H1 (cell line): Measurements from ENCODE around the gene COQ9. TPM values are rescaled to one million over a fixed set of nuclear protein-coding genes. Genes with fewer than 3 reads are reported as not detected.

Source experiments
- ATF3 ChIP-seq: IDR thresholded peaks from 2 replicates; pipeline ENCODE4 v1.6.1; 2011; ENCODE audit warnings: low read depth, mild to moderate bottlenecking, low read length; ENCODE audit not compliant: insufficient read depth
- CTCF ChIP-seq, 3 experiments: IDR thresholded peaks; 1 replicate in 2 of 3; 2 replicates in 1 of 3; pipeline versions ENCODE4 v1.5.1 to v1.6.1; 2011; ENCODE audit warnings: low read length in 3 of 3, mild to moderate bottlenecking in 3 of 3, inconsistent platforms in 2 of 3, low read depth in 1 of 3, moderate library complexity in 1 of 3; ENCODE audit not compliant: insufficient read depth in 1 of 3; ENCODE audit errors: control extremely low read depth in 1 of 3
- GABPA ChIP-seq: IDR thresholded peaks from 2 replicates; pipeline ENCODE4 v1.6.1; 2011; ENCODE audit warnings: mild to moderate bottlenecking, low read length, moderate library complexity, borderline replicate concordance; ENCODE audit not compliant: insufficient read depth
- RFX5 ChIP-seq: IDR thresholded peaks from 2 replicates; pipeline ENCODE4 v1.6.1; 2011; ENCODE audit warnings: low read depth, low read length, improper control_type of control experiment, borderline replicate concordance
- ZNF274 ChIP-seq: IDR thresholded peaks from 2 replicates; pipeline ENCODE4 v1.7.0; 2012; ENCODE audit warnings: low read length, borderline replicate concordance; ENCODE audit errors: extremely low read depth
- polyA plus RNA-seq, 7 experiments: library from polyadenylated mRNA; depleted of rRNA in 3 of 7; stranded (reverse) in 5 of 7; unstranded in 2 of 7; fragments of >200 nt in 5 of 7; fragments of 200-250 nt in 2 of 7; gene quantifications; 1 replicate in 5 of 7; 2 replicates in 1 of 7; 4 replicates in 1 of 7; pipeline versions ENCODE4 v1.2.1 to v1.2.3, GENCODE V29; 2011 to 2013; ENCODE audit warnings: missing spikeins in 2 of 7, mixed read lengths in 2 of 7
- total RNA-seq: library from RNA; stranded (reverse); fragmentation: NEBNext Ultra II Directional; extraction: Animal tissue kit (Norgen Biotek cat#: 25700); gene quantifications from 2 replicates; pipeline ENCODE4 v1.2.1, GENCODE V29; 2021

Gene COQ9
- total and polyA plus RNA-seq, 2 of the 8 experiments (the other 6 are each of a cell fraction or from before 2014, with no cell fraction given), result 33.3 to 60.3 TPM

GRCh38 chr16:57510016-57510871 lies 63.0 kb downstream of the COQ9 start (continued):
- TF ChIP-seq GABPA (no peak), ZNF274 (no peak), CTCF (IDR thresholded peaks at IDR 0.05; ENCODE audit: control extremely low read depth in 1 of 3, insufficient read depth in 1 of 3, low read depth in 1 of 3, low read length in 3 of 3) (no peak), ATF3 (no peak), RFX5 (no peak)

Other genes starting within 250 kb of the COQ9 start
- gene ARL2BP, start 202.2 kb upstream of the COQ9 start, total RNA-seq, result 13.6 and 13.7 TPM in 2 replicates
- gene ARL2BP, start 202.2 kb upstream of the COQ9 start, polyA plus RNA-seq (2011; rRNA removed), result 13.3 and 18.3 TPM in 2 replicates
- gene PLLP, start 162.8 kb upstream of the COQ9 start, total RNA-seq, result 2.3 and 2.9 TPM in 2 replicates
- gene PLLP, start 162.8 kb upstream of the COQ9 start, polyA plus RNA-seq (2011; rRNA removed), result 9.7 and 10.6 TPM in 2 replicates
- not detected in 2 replicates for gene CCL22, start 88.7 kb upstream of the COQ9 start, total RNA-seq
- not detected in 2 replicates for gene CCL22, start 88.7 kb upstream of the COQ9 start, polyA plus RNA-seq (2011; rRNA removed)
- 1.4 and 1.9 TPM in 2 replicates for gene CX3CL1, start 75.0 kb upstream of the COQ9 start, total RNA-seq
- 3.0 and 3.2 TPM in 2 replicates for gene CX3CL1, start 75.0 kb upstream of the COQ9 start, polyA plus RNA-seq (2011; rRNA removed)
- not detected in 2 replicates for gene CCL17, start 42.7 kb upstream of the COQ9 start, total RNA-seq
- gene CCL17, start 42.7 kb upstream of the COQ9 start, polyA plus RNA-seq (2011; rRNA removed), result not detected in 2 replicates
- 83.6 and 90.7 TPM in 2 replicates for gene CIAPIN1, start 94 bp upstream of the COQ9 start, total RNA-seq
- gene CIAPIN1, start 94 bp upstream of the COQ9 start, polyA plus RNA-seq (2011; rRNA removed), result 64.0 and 76.8 TPM in 2 replicates
- gene POLR2C, start 15.2 kb downstream of the COQ9 start, total RNA-seq, result 71.2 and 72.5 TPM in 2 replicates
- 132 and 149 TPM in 2 replicates for gene POLR2C, start 15.2 kb downstream of the COQ9 start, polyA plus RNA-seq (2011; rRNA removed)
- 28.9 and 29.9 TPM in 2 replicates for gene DOK4, start 39.0 kb downstream of the COQ9 start, total RNA-seq
- gene DOK4, start 39.0 kb downstream of the COQ9 start, polyA plus RNA-seq (2011; rRNA removed), result 24.0 and 29.5 TPM in 2 replicates
- 3.5 and 4.0 TPM in 2 replicates for gene CCDC102A, start 89.1 kb downstream of the COQ9 start, total RNA-seq
- 7.5 and 10.5 TPM in 2 replicates for gene CCDC102A, start 89.1 kb downstream of the COQ9 start, polyA plus RNA-seq (2011; rRNA removed)
- gene ADGRG5, start 95.2 kb downstream of the COQ9 start, total RNA-seq, result 8.6 and 10.5 TPM in 2 replicates
- 14.8 and 16.5 TPM in 2 replicates for gene ADGRG5, start 95.2 kb downstream of the COQ9 start, polyA plus RNA-seq (2011; rRNA removed)
- 0.78 and 1.3 TPM in 2 replicates for gene ADGRG1, start 181.2 kb downstream of the COQ9 start, total RNA-seq
- gene ADGRG1, start 181.2 kb downstream of the COQ9 start, polyA plus RNA-seq (2011; rRNA removed), result 2.6 and 2.9 TPM in 2 replicates
- 0.15 and 0.28 TPM in 2 replicates for gene ADGRG3, start 220.8 kb downstream of the COQ9 start, total RNA-seq
- 0.94 and 0.98 TPM in 2 replicates for gene ADGRG3, start 220.8 kb downstream of the COQ9 start, polyA plus RNA-seq (2011; rRNA removed)
- not detected in 2 replicates for gene DRC7, start 247.3 kb downstream of the COQ9 start, total RNA-seq
- 0.13 and 0.14 TPM in 2 replicates for gene DRC7, start 247.3 kb downstream of the COQ9 start, polyA plus RNA-seq (2011; rRNA removed)